ENCODE data around the gene MAGEA9B. TPM values are rescaled to one million over a fixed set of nuclear protein-coding genes. Genes with fewer than 3 reads are reported as not detected.
"Not testable (repeated sequence)": the region's sequence is repeated elsewhere in the genome, so short reads cannot be mapped to it uniquely, and the experiment has no call there.

The MAGEA9B gene
- total RNA-seq, 4 donors from 2014 or later = not detected

DNA sequence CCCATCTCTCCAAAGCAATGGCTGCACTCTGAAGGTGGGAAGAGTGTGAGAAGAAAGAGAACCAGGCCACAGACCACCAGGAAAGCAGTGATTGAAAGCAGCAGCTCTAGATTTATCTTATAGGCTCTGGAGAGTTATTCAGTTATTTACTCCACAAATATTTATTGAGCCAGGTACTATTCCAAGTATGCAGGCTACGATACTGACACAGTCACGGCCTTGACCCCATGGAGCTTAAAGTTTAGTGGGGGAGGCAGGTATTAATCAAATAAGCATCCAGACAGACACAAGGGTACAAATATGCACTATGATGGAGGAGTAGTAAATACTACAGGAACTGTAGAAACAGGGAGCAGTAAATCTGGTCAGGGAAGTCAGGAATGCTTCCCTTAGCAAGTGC lies 41.5 kb upstream of the MAGEA9B start:
- Histone ChIP-seq H3K36me3 (no peaks in the 10 kb centered on the region), H3K4me3 (no peak overlapping the region), H3K27ac (no peak overlapping the region), H3K4me1 (no peaks in the 10 kb centered on the region), H3K27me3 (no peaks in the 10 kb centered on the region), H3K9me3 (no peaks in the 10 kb centered on the region)
- TF ChIP-seq, protein P1, sequence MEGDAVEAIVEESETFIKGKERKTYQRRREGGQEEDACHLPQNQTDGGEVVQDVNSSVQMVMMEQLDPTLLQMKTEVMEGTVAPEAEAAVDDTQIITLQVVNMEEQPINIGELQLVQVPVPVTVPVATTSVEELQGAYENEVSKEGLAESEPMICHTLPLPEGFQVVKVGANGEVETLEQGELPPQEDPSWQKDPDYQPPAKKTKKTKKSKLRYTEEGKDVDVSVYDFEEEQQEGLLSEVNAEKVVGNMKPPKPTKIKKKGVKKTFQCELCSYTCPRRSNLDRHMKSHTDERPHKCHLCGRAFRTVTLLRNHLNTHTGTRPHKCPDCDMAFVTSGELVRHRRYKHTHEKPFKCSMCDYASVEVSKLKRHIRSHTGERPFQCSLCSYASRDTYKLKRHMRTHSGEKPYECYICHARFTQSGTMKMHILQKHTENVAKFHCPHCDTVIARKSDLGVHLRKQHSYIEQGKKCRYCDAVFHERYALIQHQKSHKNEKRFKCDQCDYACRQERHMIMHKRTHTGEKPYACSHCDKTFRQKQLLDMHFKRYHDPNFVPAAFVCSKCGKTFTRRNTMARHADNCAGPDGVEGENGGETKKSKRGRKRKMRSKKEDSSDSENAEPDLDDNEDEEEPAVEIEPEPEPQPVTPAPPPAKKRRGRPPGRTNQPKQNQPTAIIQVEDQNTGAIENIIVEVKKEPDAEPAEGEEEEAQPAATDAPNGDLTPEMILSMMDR (IDR thresholded peaks at IDR 0.05) = no peak
- TF ChIP-seq POLR2A (IDR thresholded peaks at IDR 0.05) = no peak
- no peak for DNase-seq

DNA sequence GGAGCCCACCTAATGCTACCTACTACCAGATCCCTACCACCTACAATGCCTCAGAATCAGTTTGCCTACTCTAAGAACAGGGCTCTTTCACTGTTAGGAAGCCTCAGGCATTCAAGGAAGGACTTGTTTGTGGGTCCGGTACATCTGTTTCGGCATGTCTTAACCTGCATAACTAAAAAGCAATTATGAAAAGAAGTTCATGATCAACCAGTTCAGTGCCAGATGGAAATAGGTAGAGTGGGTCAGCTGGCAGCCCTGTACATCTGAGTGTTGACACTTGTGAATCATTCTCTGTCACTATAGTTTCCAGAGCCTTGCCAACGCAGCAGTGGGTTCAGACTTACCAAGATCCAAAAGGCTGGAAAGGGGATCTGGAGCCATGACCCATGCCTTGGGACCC lies 41.0 kb upstream of the MAGEA9B start:
- H3K27ac ChIP-seq = no peak overlapping the region
- H3K4me3 ChIP-seq = no peak overlapping the region
- no peaks in the 10 kb centered on the region for H3K9me3 ChIP-seq
- TF ChIP-seq, protein P1 (IDR thresholded peaks at IDR 0.05) = no peak
- TF ChIP-seq POLR2A (IDR thresholded peaks at IDR 0.05) = no peak
- H3K27me3 ChIP-seq = no peaks in the 10 kb centered on the region
- DNase-seq = no peak
- no peaks in the 10 kb centered on the region for H3K36me3 ChIP-seq
- no peaks in the 10 kb centered on the region for H3K4me1 ChIP-seq

DNA sequence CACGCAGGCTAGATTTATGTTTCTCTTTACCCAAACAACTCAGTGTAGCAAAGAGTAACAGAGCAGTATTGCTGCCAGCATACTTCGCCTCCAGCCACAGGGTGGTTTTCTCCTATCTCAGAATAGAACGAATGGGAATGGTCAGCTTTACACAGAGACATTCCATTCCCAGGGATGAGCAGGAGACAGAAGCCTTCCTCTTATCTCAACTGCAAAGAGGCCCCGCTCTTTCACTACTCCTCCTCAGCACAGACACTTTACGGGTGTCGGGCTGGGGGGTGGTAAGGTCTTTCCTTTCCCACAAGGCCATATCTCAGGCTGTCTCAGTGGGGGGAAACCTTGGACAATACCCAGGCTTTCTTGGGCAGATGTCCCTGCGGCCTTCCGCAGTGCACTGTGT lies 39.6 kb upstream of the MAGEA9B start:
- not testable (repeated sequence) for H3K27ac ChIP-seq, DNase-seq, H3K9me3 ChIP-seq

DNA sequence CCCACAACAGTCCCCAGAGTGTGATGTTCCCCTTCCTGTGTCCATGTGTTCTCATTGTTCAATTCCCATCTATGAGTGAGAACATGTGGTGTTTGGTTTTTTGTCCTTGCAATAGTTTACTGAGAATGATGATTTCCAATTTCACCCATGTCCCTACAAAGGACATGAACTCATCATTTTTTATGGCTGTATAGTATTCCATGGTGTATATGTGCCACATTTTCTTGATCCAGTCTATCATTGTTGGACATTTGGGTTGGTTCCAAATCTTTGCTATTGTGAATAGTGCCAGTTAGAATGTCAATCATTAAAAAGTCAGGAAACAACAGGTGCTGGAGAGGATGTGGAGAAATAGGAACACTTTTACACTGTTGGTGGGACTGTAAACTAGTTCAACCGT lies 32.4 kb upstream of the MAGEA9B start:
- H3K4me1 ChIP-seq, DNase-seq, H3K27me3 ChIP-seq, H3K36me3 ChIP-seq, H3K4me3 ChIP-seq, H3K27ac ChIP-seq, H3K9me3 ChIP-seq: not testable (repeated sequence)

More for the DNA sequence above, 39.6 kb upstream of the MAGEA9B start:
- not testable (repeated sequence) for H3K4me1 ChIP-seq, H3K4me3 ChIP-seq, H3K36me3 ChIP-seq, H3K27me3 ChIP-seq

DNA sequence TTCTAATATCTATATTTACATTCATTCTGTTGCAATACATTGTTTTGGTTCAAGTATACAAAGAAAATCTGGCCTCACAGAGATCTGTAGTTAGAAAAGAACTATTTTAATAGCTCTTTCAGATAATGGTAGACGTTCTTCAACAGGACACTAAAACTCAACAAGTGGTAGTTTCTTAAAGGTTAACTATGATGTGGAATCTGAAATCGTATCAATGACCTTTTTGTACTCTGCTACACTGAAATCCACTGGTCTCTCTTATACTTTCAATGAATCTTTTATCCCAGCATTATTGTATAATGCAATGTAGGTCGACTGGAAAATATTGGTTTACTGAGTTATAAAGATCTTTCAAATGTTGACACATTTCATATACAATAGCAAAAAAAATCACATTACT lies 31.6 kb upstream of the MAGEA9B start:
- DNase-seq = no peak
- Histone ChIP-seq H3K4me3 (no peak overlapping the region), H3K4me1 (no peaks in the 10 kb centered on the region), H3K27ac (no peak overlapping the region), H3K9me3 (no peaks in the 10 kb centered on the region), H3K27me3 (no peaks in the 10 kb centered on the region), H3K36me3 (no peaks in the 10 kb centered on the region)
- no peak for TF ChIP-seq POLR2A (IDR thresholded peaks at IDR 0.05)
- TF ChIP-seq, protein P1 (IDR thresholded peaks at IDR 0.05) = no peak

DNA sequence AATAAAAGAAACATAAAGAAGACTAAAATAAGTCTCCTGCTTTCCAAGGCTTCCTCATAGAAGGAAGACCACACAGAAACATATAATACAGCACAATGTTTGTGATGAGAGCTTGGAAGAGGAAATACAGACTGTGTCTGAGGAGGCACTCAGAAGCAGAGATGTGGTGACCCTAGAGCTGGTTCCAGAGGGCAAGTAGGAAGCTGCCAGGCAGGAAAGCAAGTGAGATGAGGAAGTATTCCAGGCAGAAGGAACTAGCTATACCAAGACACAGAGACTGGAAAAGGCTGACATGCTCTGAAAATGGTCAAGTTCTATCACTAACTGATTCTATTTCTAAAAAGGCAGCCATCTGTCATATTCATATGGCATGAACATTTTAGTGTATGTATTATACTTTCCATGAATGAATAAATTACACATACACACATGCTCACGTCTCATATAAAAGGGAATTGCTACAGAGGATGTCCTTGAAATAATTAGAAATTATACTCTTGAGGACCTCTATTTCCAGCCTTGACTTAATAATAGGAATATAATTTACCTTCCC lies 24.4 kb upstream of the MAGEA9B start:
- DNase-seq = no peak
- Histone ChIP-seq H3K27me3 (no peaks in the 10 kb centered on the region), H3K9me3 (no peaks in the 10 kb centered on the region), H3K36me3 (no peaks in the 10 kb centered on the region), H3K4me3 (no peak overlapping the region), H3K27ac (no peak overlapping the region), H3K4me1 (no peaks in the 10 kb centered on the region)
- TF ChIP-seq, protein P1 (IDR thresholded peaks at IDR 0.05) = no peak
- TF ChIP-seq POLR2A (IDR thresholded peaks at IDR 0.05) = no peak

DNA sequence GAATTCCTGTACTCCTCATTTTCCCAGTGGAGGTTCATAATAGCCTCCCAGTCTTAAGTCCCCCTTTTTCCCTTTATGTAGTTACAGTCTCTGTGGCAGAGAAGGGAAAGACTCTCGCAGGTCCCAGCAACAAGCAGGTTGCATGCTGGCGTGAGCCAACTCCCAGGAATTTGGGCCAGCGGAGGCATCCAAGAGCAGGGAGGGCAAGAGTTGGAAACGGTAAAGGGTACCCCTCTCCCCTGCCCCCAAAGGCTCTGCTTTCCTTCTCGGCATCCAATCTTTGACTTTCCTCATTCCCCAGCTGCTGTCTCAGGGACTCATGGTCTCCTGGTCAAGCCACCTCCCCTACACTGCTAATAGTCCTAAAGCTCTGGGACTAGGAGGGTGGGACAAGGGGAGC lies 23.3 kb upstream of the MAGEA9B start:
- Histone ChIP-seq H3K9me3 (no peaks in the 10 kb centered on the region), H3K36me3 (no peaks in the 10 kb centered on the region), H3K27me3 (no peaks in the 10 kb centered on the region)

More for the DNA sequence above, 23.3 kb upstream of the MAGEA9B start:
- no peak overlapping the region for H3K4me3 ChIP-seq
- no peak for DNase-seq
- TF ChIP-seq, protein P1 (IDR thresholded peaks at IDR 0.05) = no peak
- TF ChIP-seq POLR2A (IDR thresholded peaks at IDR 0.05) = no peak
- no peak overlapping the region for H3K27ac ChIP-seq
- no peaks in the 10 kb centered on the region for H3K4me1 ChIP-seq
